ENCODE results near the gene REXO5.
"Not testable (repeated sequence)": the region's sequence is repeated elsewhere in the genome, so short reads cannot be mapped to it uniquely, and the experiment has no call there.

REXO5 gene

GRCh38 chr16:20799599-20799998 is 6.7 kb upstream of the REXO5 start:
- no peak for DNase-seq (ENCODE audit: low read depth in 2 of 2)

DNA sequence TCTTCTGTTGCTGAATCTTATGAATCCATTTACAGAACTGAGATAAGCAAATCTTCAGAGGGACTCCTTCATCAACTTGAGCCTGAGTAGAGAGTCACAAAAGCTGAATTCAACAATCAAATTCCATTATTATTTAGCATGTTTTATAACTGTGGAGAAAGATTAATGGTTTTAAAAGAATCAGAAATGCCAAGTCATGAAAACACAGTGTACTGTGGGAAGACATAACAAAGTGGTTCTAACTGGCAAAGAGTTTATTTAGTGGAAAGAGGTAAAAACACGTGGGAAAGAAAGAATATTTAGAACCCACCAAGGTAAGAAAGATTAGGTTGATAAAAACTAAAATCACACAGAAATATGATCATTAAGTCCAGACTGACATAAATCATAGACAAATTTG is 5.0 kb upstream of the REXO5 start:
- no peak for DNase-seq (ENCODE audit: low read depth in 2 of 2)

DNA sequence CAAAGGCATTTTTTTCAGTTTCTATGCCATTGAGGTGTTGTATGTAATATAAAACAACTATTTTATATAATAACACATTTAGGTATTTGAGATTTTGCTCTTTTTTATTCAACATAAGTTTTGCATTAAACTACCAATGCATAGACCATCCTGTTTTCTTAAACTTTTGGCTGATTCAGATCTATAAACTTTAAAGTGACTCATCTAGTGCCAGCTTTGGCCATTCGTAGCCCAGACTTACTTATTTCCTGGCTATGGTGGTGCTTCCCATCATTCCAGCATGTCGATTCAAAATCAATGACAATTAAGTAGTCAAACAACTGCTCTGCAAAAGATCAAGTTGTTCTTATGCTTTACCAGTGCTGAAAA is 3.2 kb upstream of the REXO5 start:
- no peak for DNase-seq (ENCODE audit: low read depth in 2 of 2)

- no peak for DNase-seq (ENCODE audit: low read depth in 2 of 2)
Measured at GRCh38 chr16:20803561-20804214, 2.6 kb upstream of the REXO5 start.

DNA sequence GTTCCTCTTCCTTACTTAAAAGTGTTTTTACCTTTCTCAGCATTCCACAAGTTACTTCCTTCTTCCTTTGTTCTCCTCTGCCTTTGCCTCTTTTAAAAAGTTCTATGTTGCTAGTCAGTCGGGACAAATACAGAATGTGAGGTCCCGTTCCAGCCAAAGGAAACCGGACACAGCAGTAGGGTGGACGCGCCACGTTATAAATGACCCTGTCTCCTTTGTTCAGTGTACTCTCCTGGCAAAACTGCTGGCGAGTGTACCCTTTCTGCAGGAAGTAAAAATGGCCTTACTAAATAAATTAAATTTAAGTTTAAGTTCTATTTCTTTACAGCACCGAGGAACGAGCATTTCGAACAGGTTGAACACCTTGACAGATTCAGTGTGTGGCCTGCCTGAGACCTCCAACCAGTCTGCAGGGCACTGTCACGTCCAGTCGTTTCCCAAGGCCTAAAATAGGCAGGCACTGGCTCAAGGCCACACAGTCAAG is 601 bp upstream of the REXO5 start:
- not testable (repeated sequence) for DNase-seq (ENCODE audit: low read depth in 2 of 2)

GRCh38 chr16:20807862-20808261 is 1.5 kb downstream of the REXO5 start:
- no peak for DNase-seq (ENCODE audit: low read depth in 2 of 2)

GRCh38 chr16:20811889-20812439 is 5.6 kb downstream of the REXO5 start:
- DNase-seq (ENCODE audit: low read depth in 2 of 2): no peak

- no peak for DNase-seq (ENCODE audit: low read depth in 2 of 2)
Measured at GRCh38 chr16:20812510-20812909, 6.2 kb downstream of the REXO5 start.

GRCh38 chr16:20814784-20815183 is 8.5 kb downstream of the REXO5 start:
- DNase-seq (ENCODE audit: low read depth in 2 of 2): no peak

DNA sequence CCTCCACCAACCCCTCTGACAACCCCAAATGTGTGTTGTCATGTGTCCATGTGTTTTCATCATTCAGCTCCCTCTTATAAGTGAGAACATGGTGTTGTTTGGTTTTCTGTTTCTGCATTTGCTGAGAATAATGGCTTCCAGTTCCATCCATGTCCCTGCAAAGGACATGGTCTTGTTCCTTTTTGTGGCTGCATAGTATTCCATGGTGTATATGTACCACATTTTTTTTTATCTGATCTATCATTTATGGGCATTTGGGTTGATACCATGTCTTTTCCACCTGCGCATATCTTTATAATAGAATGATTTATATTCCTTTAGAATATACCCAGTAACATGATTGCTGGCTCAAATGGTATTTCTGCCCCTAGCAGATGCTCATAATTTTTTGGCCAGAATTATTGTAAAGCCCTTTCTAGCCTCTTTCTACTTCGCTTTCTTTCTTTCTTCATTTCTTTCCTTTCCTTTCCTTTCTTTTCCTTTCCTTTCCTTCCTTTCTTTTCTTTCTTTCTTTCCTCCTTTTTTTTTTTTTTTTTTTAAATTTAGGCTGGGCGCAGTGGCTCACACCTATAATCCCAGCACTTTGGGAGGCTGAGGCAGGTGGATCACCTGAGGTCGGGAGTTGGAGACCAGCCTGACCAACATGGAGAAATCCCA is 12.7 kb downstream of the REXO5 start:
- no peak for DNase-seq (ENCODE audit: low read depth in 2 of 2)

GRCh38 chr16:20821682-20822081 is 15.4 kb downstream of the REXO5 start:
- DNase-seq (ENCODE audit: low read depth in 2 of 2): no peak

DNA sequence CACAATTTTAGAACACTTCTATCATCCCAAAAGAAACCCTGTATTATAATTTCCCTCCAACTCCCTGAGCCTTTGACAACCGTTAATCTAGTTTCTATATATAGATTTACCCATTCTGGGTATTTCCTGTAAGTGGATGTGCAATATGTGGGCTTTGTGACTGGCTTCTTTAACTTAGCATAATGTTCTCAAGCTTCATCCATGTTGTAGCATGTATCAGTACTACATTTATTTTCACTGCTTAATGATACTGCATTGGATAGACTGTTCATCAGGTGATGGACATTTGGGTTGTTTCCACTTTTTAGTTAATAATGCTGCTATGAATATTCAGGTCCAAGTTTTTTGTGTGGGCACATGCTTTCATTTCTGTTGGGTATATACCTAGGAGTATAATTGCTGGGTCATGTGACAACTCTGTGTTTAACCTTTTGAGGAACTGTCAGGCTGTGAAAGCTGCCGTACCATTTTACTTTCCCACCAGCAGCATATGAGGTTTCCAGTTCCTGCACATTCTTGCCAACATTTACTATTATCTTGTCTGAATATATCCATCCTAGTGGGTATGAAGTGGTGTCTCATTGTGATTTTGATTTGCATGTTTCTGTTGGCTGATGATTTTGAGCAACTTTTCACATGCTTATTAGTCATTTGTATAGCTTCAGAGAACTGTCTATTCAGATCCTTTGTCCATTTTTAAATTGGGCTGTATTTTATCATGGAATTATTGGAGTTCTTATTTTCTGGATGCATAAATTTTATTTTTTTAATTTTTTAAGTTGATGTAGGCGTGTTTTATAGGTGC is 16.4 kb downstream of the REXO5 start:
- DNase-seq (ENCODE audit: low read depth in 2 of 2): no peak

- DNase-seq (ENCODE audit: low read depth in 2 of 2): no peak
Measured at GRCh38 chr16:20826039-20826566, 19.8 kb downstream of the REXO5 start.

- DNase-seq (ENCODE audit: low read depth in 2 of 2): no peak
Measured at GRCh38 chr16:20829536-20829935, 23.2 kb downstream of the REXO5 start.

DNA sequence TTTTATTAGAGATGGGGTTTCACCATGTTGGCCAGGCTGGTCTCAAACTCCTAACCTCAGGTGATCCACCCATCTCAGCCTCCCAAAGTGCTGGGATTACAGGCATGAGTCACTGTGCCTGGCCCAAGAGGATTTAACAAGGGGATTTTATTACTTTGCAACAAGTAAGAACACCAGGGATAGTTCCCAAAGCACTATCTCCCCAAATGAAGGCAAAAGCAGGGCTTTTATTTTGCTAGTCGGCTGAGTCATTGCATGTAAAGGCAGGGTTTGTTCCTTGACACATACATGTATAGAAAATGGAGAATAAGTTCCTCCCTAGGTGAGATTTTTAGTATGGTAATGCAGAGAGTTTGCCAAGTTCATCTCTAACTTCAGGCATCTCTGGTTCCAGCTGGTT is 24.0 kb downstream of the REXO5 start:
- no peak for DNase-seq (ENCODE audit: low read depth in 2 of 2)

GRCh38 chr16:20833086-20833485 is 26.8 kb downstream of the REXO5 start:
- no peak for DNase-seq (ENCODE audit: low read depth in 2 of 2)

GRCh38 chr16:20838240-20838639 is 31.9 kb downstream of the REXO5 start:
- DNase-seq (ENCODE audit: low read depth in 2 of 2): no peak

DNA sequence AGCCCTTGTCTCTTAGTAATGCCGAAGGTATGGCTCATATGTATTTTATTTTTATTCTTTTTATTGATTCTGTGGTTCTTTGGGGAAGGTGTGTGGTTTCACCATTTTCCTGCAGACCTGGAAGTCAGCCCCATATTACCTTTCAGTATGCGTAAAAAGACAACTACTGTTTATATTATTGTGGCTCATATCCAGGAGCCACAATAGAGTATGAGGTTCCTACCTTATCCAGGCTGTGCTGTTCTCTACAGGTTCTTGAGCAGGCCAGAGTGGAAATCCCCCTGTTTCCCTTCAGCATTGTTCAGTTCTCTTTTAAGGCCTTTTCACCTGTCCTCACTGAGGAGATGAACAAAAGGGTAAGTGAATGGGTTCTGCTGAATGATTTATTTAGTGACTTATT is 33.2 kb downstream of the REXO5 start:
- DNase-seq (ENCODE audit: low read depth in 2 of 2): no peak

DNA sequence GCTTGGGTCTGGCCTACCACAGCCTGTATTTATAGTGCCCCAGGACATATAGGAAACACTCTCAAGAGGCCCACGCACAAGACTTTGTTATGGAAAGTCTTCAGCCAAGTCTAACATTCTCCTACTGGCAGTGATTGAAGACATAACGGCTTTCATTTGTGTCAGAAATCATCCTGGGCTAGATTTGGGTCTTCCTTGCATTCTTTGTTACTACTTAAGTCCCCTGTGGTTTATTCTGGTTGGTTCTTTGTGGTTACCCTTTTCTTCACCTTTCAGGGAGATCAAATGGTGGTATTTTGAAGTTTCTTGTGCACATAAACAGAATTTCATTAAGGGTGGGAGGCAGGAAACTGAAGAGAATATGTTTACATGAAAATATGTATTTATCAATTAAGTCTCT is 37.7 kb downstream of the REXO5 start:
- no peak for DNase-seq (ENCODE audit: low read depth in 2 of 2)

- no peak for DNase-seq (ENCODE audit: low read depth in 2 of 2)
Measured at GRCh38 chr16:20844588-20844987, 38.3 kb downstream of the REXO5 start.

DNA sequence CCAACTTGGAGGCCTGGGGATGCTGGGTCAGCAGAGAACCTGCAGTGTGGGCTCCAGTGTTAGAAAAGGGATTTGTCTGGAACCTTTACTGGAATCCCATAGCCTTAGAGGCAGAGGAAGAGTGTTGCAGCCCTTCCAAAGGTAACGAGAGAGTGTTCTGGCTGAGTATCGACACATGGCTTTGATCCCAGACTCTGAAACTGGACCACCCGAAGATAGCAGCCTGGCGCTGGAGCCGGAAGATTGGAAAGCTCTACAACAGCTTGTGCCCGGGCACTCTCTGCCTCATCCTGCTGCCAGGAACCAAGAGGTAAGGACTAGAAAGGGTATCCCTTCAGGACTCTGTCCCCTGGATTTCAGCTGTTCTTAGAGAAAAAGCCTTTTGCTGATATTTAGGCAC is 39.7 kb downstream of the REXO5 start:
- DNase-seq (ENCODE audit: low read depth in 2 of 2): no peak

DNA sequence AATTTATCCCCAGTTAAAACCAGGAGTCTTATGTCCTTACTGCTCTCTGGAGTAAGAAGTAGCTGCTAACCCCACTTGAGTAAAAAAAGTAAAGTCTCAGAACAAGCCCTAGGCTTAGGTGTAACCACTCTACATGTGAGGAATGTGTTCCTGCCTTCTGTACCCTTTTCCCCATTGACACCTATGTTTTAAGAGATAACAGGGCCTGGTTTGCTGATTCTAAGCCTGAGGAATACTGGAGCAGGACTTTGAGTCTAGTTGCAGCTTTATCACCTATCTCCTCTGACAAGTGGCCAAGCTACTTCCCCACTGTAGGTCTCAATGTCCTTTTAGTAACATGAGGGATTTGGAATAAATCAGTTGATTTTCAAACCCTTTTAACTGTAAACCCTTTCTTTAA is 40.2 kb downstream of the REXO5 start:
- DNase-seq (ENCODE audit: low read depth in 2 of 2): no peak

All from stimulated activated CD8-positive, alpha-beta memory T cell treated with anti-CD3 and anti-CD28 coated beads, Interleukin-7, amount 100 ng/mL, for 1 hour (primary cell).